NK-92 (cell line): ENCODE measurements around the gene PIK3CB.
"Not testable (repeated sequence)": the region's sequence is repeated elsewhere in the genome, so short reads cannot be mapped to it uniquely, and the experiment has no call there.

Experiments
- DNase-seq: peaks from one replicate; lab custom pipeline; 2025; ENCODE audit not compliant: unreplicated experiment; lab: John Stamatoyannopoulos, UW

PIK3CB gene

GRCh38 chr3:138768125-138768524, 66.6 kb downstream of the PIK3CB start:
- DNase-seq, result no peak

DNA sequence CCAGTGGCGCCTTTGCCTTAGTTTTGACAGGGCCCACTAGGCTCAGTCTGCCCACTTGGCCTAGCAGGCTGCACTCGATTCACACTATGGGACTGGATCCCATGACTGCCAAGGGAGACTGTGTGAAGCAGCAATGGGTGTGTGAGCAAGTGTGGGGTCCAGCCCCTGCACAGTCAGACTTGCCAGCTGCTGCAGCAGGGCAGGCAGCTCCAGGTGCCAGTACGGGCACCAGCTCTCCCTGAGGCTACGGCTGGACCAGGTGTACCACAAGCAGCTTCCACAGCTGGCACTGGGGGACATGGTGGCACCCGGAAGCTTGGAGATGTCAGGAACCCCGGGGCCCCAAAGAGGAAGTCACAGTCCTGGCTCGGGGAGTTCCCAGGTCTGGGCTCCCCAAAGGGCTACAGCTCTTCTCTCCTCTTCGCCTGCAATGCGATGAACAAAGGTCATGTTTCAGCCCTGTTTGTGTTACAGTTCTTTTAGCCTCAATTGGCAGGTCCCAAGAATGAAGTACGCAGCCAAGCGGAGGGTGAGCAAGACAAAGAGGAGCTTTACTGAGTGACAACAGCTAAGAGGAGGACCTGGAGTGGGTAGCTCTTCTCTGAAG, 67.1 kb downstream of the PIK3CB start:
- no peak for DNase-seq

DNA sequence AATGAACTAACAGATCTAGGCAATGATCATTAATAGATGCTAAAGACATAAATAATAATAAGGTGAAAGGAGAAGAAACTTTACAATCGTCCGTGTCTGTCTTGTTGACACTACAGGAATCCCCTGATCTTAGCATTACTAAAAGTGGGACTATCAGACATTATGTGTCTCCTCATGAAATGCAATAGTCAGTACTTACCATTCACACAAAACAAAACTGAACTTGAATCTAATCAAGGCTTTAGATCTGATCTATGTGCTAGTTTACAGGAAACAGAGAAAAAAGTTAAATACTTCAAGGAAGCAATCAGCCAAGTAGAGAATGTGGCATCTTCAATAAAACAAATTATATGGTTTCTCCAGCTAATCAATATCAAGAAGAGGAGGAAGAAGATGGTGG, 73.7 kb downstream of the PIK3CB start:
- no peak for DNase-seq

DNA sequence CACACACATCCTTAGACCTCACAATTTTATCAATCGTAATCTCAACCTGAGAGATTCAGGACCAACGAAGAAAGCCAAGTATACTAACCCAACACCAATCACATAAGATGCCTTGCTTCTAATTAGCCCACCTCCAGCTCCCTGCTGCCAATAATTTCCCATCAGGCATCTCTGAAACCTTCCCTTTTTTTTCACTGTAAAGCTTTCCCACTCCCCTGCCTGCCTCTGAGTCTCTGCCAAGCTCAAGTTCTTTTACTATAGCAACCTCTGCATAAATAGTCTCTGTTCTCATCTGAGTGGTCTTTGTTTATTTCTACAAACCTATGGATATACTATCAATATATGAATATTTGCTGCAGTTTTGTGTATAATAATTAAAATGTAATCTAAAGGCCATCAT, 86.5 kb downstream of the PIK3CB start:
- no peak for DNase-seq

GRCh38 chr3:138747225-138747624, 87.5 kb downstream of the PIK3CB start:
- no peak for DNase-seq

DNA sequence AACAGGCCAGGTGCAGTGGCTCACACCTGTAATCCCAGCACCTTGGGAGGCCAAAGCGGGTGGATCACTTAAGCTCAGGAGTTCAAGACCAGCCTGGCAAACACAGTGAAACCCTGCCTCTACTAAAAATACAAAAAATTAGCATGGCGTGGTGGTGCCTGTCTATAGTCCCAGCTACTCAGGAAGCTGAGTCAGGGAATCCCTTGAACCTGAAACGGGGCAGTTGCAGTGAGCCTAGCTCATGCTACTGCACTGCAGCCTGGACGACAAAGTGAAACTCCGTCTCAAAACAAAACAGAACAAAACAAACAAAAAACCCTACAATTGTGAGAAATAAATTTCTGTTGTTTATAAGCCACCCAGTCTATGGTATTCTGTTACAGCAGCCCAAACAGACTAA, 94.7 kb downstream of the PIK3CB start:
- DNase-seq, result no peak

DNA sequence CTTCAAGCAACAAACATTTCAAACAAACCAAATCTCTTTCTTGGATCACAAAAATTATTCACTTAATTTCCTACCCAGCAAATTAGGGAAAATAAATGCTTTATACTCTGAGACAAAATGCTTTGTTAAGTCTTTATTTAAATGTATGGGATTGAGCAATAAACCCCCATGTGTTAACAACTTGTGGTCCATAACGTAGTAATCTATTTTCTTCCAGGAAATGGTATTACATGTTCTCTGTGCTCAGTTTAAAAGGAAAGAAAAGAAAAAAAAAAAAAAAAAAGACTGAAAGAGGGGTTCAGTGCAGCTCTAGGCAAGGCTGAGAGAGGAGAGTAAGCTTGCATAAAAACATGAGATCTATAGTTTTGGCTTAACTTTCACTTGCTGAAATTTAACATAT, 102.3 kb downstream of the PIK3CB start:
- DNase-seq, result no peak

GRCh38 chr3:138726946-138727730, 107.6 kb downstream of the PIK3CB start:
- DNase-seq, result no peak

DNA sequence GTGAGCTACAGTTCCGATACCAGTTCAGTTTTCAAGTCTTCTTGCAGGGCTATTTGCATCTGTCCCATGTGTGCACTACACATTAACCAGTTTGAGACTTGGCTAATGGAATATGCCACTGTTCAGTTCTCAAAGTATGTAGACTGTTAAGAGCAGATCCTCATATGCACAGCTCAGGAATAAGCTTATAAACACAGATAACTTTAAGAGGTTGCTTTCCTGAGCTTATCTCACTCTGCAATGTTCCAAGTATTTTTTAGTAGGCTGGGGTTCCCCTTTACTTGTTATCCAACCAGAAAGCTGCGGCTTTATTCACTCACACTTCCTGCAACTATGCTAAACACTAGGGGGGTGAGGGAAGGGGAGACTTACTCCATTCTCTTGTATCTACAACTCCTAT, 108.7 kb downstream of the PIK3CB start:
- not testable (repeated sequence) for DNase-seq

DNA sequence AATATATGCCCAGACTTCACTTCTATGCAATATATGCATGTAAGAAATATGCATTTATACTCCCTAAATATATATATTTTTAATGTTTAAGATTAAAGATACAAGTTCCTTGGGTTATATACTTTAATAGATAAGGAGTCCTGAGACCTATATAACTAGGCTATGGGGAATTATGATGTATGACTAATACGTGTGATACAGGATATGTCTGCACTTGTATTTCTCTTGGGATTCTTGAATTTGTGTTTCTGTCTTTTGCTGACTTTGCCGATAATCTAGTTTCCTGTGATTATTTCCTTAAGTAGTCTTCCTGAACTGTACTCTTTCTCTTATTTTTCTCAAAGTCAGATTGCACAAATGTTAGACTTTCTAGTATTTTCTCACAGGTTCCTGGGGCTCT, 109.6 kb downstream of the PIK3CB start:
- DNase-seq, result no peak

DNA sequence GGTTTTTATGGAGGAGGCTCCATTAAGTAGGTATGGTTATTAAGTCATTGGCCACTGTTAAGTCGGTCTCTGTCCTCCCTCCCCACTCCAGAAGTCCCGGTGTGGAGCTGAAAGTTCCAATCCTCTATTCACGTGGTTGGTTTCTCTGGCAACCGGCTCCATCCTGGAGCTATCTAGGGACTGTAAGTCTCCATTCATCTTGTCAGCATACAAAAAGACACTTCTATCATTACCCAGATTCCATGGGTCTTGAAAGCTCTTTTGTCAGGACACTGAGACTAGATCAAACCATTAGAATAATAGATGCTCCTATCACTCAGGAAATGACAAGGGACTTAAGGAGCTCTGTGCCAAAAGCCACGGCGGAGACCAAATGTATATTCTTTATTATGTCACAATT, 110.3 kb downstream of the PIK3CB start:
- no peak for DNase-seq

DNA sequence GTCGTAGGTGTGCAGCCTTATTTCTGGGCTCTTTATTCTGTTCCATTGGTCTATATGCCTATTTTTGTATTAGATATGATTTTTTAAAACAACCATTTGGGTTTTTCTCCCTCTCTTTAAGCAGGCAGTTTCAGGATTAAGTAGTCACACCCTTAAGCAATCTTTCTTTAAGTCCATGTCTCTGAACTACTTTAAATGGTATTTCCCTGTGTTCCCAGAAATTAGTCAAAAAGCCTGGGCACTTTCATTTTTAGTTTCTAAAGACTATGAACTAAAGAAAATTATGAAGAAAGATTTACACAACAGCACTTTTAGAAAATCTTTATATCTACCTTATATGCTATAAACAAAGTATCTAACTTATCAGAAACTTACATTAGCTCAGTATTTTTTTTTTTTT, 115.9 kb downstream of the PIK3CB start:
- DNase-seq, result no peak

GRCh38 chr3:138717348-138717747, 117.4 kb downstream of the PIK3CB start:
- DNase-seq, result no peak

GRCh38 chr3:138712086-138712485, 122.6 kb downstream of the PIK3CB start:
- DNase-seq, result no peak

DNA sequence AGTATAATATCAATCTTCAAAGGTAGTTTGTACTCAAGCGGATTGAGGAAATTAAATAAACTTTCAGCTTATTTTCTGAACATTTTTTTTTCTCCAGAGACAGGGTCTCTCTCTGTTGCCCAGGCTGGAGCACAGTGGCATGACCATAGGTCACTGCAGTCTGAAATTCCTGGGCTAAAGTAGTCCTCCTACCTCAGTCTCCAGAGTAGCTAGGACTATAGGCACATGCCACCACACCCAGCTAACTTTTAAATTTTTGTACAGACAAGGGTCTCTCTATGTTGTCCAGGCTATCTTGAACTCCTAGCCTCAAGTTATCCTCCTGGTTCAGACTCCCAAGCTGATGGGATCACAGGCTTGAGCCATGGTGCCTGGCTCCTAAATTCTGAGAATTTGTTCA, 129.1 kb downstream of the PIK3CB start:
- no peak for DNase-seq

GRCh38 chr3:138696666-138697370, 137.9 kb downstream of the PIK3CB start:
- DNase-seq, result no peak

GRCh38 chr3:138694287-138695007, 140.3 kb downstream of the PIK3CB start:
- DNase-seq, result no peak

- no peak for DNase-seq
Observed at GRCh38 chr3:138692152-138692551, 142.6 kb downstream of the PIK3CB start.

DNA sequence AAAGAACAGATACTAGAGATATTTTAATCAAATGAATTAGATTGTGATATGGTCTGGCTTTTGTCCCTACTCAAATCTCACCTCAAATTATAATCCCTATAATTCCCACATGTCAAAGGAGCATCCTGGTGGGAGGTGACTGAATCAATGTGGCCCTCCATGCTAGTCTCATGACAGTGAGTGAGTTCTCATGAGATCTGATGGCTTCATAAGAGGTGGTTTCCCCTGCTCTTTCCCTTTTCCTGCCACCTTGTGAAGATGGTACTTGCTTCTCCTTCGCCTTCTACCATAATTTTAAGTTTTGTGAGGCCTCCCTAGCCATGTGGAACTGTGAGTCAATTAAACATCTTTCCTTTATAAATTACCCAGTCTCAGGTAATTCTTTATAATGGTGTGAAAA, 143.4 kb downstream of the PIK3CB start:
- DNase-seq, result no peak

GRCh38 chr3:138690036-138690435, 144.7 kb downstream of the PIK3CB start:
- DNase-seq, result no peak

- no peak for DNase-seq
Observed at GRCh38 chr3:138688871-138689299, 145.8 kb downstream of the PIK3CB start.

GRCh38 chr3:138687236-138687635, 147.5 kb downstream of the PIK3CB start:
- DNase-seq, result no peak
